ENCODE data around the gene RNF123.
"Not testable (repeated sequence)": the region's sequence is repeated elsewhere in the genome, so short reads cannot be mapped to it uniquely, and the experiment has no call there.

RNF123 gene

DNA sequence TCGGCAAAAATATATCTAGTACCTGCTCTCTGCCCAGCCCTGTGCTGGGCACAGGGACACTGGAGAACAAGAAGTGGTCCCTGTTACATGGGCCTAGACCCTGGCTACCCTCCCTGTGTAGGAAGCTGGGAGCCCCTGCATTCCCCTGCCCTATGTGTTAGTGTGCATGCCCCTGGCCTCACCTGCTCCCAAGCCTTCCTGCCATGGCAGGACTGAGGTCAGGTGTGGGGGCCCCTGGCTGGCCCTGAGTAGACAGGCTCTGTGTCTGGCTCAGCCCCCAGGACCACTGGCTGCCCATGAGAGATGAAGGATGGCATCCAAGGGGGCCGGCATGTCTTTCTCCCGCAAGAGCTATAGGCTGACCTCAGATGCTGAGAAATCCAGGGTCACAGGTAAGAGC lies 1.5 kb downstream of the RNF123 start:
- Histone ChIP-seq H3K36me3 (peaks cover 0 to 15% (median 0%) of the 10 kb centered on the region in 11 experiments; a peak in 1 of 22 replicates), H3K4me1 (peaks cover 22 to 28% (median 25%) of the 10 kb centered on the region in 10 experiments), H4K20me1 (peaks cover 0 to 29% (median 16%) of the 10 kb centered on the region in 11 experiments; a peak in 13 of 22 replicates), H3K4me3 (peak overlapping the region in 4 of 10 experiments; percentile 89 to 98 (median 98); a peak in 3 of 20 replicates), H3K4me2 (peak overlapping the region; percentile 80 to 97 (median 92)), H3K9ac (peak overlapping the region; percentile 88 to 95 (median 92); a peak in 20 of 22 replicates)
- not testable (repeated sequence) for H3K27me3 ChIP-seq; H3K27ac ChIP-seq; H3K9me3 ChIP-seq (replicated peaks in 1 of 11)

DNA sequence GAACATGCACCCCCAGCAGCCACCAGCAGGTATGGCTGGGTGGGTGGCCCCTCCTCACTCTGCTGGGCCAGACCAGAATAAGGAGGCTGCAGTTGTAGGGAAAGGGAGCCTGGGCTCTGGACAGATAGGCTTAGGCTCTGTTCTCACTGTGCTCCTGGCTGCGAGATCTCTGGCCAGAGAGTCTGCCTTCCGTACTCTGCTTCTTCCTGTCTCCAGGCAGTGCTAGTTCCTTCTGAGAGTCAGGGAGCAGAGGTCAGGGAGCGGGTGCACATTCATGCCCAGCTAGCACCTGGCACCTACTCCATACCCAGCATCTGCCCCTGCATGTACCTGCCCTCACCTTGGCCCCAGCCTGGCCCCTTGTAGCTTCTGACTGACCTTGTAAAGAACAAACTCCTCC lies 2.1 kb downstream of the RNF123 start:
- not testable (repeated sequence) for H3K27ac ChIP-seq; H3K4me3 ChIP-seq; H3K27me3 ChIP-seq; H3K9me3 ChIP-seq (replicated peaks in 1 of 11)
- Histone ChIP-seq H3K4me2 (peak overlapping the region in 6 of 11 experiments; percentile 80 to 94 (median 88); a peak in 6 of 22 replicates), H3K36me3 (peaks cover 0 to 16% (median 0%) of the 10 kb centered on the region in 11 experiments; a peak in 1 of 22 replicates), H3K4me1 (peaks cover 22 to 28% (median 25%) of the 10 kb centered on the region in 10 experiments), H3K9ac (peak overlapping the region in 5 of 11 experiments; percentile 44 to 95 (median 92); a peak in 8 of 22 replicates), H4K20me1 (peaks cover 0 to 29% (median 16%) of the 10 kb centered on the region in 11 experiments; a peak in 13 of 22 replicates)

DNA sequence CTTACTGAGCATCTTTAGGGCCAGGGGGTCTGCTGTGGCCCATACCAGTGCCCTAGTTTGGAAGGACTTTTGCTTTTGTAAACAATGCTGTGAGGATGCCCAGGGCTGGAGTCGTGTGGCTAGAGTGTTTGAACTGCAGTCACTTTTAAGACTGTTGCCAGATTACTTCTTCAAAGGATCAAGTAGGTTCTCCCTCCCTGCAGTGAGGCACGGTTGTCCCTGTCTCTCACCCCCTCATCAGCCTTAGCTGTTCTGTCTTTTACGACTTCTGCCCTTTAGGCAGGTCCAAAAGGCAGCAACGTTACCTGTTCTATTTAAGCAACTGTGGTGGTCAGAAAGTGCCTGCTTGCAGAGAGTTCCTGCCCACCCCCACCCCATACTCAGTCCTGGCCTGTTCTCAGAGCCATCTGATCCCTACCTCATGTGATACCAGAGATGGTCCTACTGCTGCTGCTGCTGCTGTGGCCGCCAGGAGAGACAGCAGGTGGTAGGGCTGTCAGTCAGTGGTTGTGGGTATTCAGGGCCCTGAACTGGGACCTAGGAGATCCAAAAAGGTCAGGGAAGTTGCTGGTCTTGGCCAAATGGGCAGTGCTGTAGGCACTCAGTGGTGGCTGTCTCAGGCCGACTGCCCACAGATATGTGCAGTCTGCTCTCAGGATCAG lies 5.2 kb downstream of the RNF123 start:
- H3K36me3 ChIP-seq, result peaks cover 7 to 46% (median 26%) of the 10 kb centered on the region in 11 experiments; a peak in 19 of 22 replicates
- not testable (repeated sequence) for H3K4me3 ChIP-seq; H3K27ac ChIP-seq; H3K9me3 ChIP-seq (replicated peaks in 1 of 11); H3K27me3 ChIP-seq; H3K4me2 ChIP-seq
- H4K20me1 ChIP-seq, result peaks cover 0 to 44% (median 18%) of the 10 kb centered on the region in 11 experiments; a peak in 14 of 22 replicates
- peak overlapping the region in 1 of 11 experiments; percentile 8; a peak in 1 of 22 replicates for H3K9ac ChIP-seq
- peaks cover 14 to 38% (median 33%) of the 10 kb centered on the region in 10 experiments for H3K4me1 ChIP-seq

DNA sequence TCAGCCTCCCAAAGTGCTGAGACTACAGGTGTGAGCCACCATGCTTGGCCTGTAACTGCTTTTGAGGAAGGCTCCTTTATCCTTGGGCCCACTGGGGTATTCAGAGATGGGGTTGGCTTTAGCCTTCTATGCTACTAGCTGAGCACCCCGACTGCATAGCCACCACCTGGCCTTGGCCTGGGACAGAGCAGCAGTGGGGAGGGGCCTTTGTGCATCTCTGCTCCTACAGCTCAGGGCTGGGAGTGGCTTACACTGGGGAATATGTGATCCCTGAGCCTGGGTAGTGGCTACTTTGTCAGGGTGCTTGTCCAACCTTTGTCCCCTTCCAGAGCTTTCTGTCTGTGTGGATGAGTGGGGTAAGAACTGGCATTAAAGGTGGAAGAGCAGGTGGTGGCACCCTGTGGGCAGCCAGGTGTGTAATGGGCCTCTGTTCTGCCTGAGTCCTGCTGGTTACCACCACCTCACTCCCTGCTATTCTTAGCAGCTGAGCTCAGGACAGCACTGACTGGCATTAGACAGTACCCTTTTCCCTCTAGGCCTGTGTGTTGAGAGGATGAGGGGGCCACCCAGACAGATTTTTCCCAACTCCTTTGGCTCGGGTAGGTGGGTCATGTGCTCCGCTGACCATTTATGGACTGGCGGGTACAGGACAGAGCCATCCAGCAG lies 6.1 kb downstream of the RNF123 start:
- peaks cover 0 to 53% (median 18%) of the 10 kb centered on the region in 11 experiments; a peak in 14 of 22 replicates for H4K20me1 ChIP-seq
- not testable (repeated sequence) for H3K9ac ChIP-seq; H3K4me2 ChIP-seq; H3K9me3 ChIP-seq (replicated peaks in 1 of 11); H3K27ac ChIP-seq; H3K27me3 ChIP-seq; H3K4me3 ChIP-seq
- H3K36me3 ChIP-seq, result peaks cover 12 to 56% (median 36%) of the 10 kb centered on the region in 11 experiments; a peak in 20 of 22 replicates
- peaks cover 11 to 37% (median 33%) of the 10 kb centered on the region in 10 experiments for H3K4me1 ChIP-seq

DNA sequence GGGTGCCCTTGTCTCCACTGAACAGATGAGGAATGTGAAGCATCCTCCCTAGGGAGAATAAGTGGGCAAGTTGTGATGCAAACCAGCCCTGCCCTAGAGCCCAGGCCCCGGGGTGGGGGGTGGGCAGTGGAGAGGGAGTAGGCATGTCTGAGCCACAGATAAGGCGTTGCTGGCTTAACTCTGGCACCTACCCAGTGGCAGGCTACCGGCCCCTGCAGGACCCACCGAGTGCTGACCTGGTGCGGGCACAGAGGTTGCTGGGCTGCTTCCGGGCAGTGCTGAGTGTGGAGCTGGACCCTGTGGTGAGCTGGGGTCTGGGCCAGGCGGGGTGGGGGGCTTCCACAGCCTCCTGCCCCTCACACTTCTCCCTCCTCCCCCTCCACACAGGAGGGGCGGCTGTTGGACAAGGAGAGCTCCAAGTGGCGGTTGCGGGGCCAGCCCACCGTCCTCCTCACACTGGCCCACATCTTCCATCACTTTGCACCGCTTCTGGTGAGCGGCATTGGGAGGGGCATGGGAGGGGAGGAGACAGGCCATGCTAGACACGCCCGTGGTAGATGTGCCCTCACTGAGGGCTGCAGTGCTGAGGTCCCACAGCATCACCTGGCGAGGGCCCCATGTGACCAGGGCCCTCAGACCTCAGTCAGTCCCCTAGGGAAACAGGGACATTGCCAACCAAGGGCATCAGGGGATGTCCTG lies 10.1 kb downstream of the RNF123 start:
- H3K36me3 ChIP-seq, result peaks cover 30 to 86% (median 66%) of the 10 kb centered on the region in 11 experiments
- H3K27ac ChIP-seq, result peak overlapping the region in 8 of 11 experiments; percentile 23 to 78 (median 64); a peak in 15 of 22 replicates
- peaks cover 0 to 80% (median 8%) of the 10 kb centered on the region in 11 experiments; a peak in 10 of 22 replicates for H4K20me1 ChIP-seq
- peak overlapping the region; percentile 11 to 73 (median 55); a peak in 18 of 22 replicates for H3K9ac ChIP-seq
- peak overlapping the region in 9 of 11 experiments; percentile 15 to 88 (median 74); a peak in 17 of 22 replicates for H3K4me2 ChIP-seq
- no peak for TF ChIP-seq Cebpa-rat (IDR thresholded peaks at IDR 0.05)
- H3K9me3 ChIP-seq (replicated peaks in 1 of 11), result no peaks in the 10 kb centered on the region
- H3K4me3 ChIP-seq, result no peak overlapping the region
- peaks cover 0 to 27% (median 23%) of the 10 kb centered on the region in 10 experiments; a peak in 16 of 20 replicates for H3K4me1 ChIP-seq
- H3K27me3 ChIP-seq, result no peaks in the 10 kb centered on the region

DNA sequence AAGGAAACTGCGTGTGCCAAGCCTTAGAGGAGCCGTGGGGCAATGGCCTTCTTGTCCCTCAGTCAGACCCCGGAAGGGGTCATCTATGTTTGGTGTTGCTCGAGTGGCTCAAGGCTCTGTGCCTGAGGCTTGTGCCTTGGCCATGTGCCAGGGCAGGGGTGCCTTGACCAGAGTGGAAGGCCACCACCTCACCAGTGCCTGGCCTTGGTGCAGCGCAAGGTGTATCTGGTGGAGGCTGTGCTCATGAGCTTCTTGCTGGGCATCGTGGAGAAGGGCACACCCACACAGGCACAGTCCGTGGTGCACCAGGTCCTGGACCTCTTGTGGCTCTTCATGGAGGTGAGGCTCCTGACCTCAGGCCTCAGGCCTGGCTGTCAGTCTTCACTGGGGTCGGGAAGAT lies 10.7 kb downstream of the RNF123 start:
- no peak overlapping the region for H3K4me3 ChIP-seq
- H4K20me1 ChIP-seq, result peaks cover 0 to 80% (median 8%) of the 10 kb centered on the region in 11 experiments; a peak in 8 of 22 replicates
- no peaks in the 10 kb centered on the region for H3K9me3 ChIP-seq (replicated peaks in 1 of 11)
- no peaks in the 10 kb centered on the region for H3K27me3 ChIP-seq
- peak overlapping the region in 4 of 11 experiments; percentile 62 to 73 (median 66); a peak in 6 of 22 replicates for H3K9ac ChIP-seq
- no peak for TF ChIP-seq Cebpa-rat (IDR thresholded peaks at IDR 0.05)
- peak overlapping the region in 5 of 11 experiments; percentile 62 to 78 (median 70); a peak in 9 of 22 replicates for H3K27ac ChIP-seq
- peaks cover 0 to 27% (median 23%) of the 10 kb centered on the region in 10 experiments; a peak in 16 of 20 replicates for H3K4me1 ChIP-seq
- peaks cover 35 to 86% (median 72%) of the 10 kb centered on the region in 11 experiments for H3K36me3 ChIP-seq
- H3K4me2 ChIP-seq, result peak overlapping the region in 6 of 11 experiments; percentile 73 to 88 (median 76); a peak in 9 of 22 replicates

DNA sequence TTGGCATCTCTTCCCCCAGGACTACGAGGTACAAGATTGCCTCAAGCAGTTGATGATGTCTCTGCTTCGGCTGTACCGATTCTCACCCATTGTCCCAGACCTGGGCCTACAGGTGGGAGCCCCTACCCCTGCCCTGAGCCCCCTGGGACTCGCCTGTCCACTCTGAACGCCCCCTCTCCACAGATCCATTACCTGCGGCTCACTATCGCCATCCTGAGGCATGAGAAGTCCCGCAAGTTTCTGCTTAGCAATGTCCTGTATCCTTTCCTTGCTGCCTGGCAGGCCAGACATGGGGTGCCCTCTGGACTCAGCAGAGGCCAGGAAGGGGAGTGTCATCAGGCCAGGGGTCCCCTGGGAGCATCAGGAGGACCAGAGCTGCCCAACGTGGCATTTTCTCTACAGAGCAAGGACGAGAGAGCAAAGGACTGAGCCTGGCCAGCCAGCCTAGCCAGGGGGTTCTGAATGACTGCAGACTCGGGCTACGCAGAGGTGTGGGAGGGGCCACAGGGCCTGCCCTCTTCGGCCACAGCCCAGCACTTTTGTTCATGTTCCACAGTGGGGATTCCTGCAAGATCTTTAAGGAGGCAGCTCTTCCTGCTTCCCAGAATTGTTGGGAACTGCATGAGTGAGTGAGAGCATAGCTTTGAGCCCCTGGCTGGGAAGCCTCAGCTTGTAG lies 11.2 kb downstream of the RNF123 start:
- Histone ChIP-seq H3K4me3 (no peak overlapping the region), H3K4me2 (no peak overlapping the region), H3K36me3 (peaks cover 41 to 91% (median 78%) of the 10 kb centered on the region in 11 experiments), H3K27me3 (no peaks in the 10 kb centered on the region), H3K4me1 (peaks cover 0 to 27% (median 23%) of the 10 kb centered on the region in 10 experiments; a peak in 16 of 20 replicates), H3K27ac (peak overlapping the region in 4 of 11 experiments; percentile 65 to 78 (median 74); a peak in 7 of 22 replicates), H4K20me1 (peaks cover 0 to 83% (median 8%) of the 10 kb centered on the region in 11 experiments; a peak in 8 of 22 replicates), H3K9ac (peak overlapping the region in 2 of 11 experiments; percentile 62 to 73; a peak in 4 of 22 replicates), H3K9me3 (replicated peaks in 1 of 11) (no peaks in the 10 kb centered on the region)
- no peak for TF ChIP-seq Cebpa-rat (IDR thresholded peaks at IDR 0.05)

Measured in BLaER1 treated with 17β-estradiol and CSF1 and Interleukin-3, amounts not matched to agents 10 nM and 100 nM (cell line).